KG1 (cell line): ENCODE results near the gene HOXC12.

ENCODE experiments used
- DNase-seq: peaks from one replicate; lab custom pipeline; 2025; lab: John Stamatoyannopoulos, UW

HOXC12 gene

DNA sequence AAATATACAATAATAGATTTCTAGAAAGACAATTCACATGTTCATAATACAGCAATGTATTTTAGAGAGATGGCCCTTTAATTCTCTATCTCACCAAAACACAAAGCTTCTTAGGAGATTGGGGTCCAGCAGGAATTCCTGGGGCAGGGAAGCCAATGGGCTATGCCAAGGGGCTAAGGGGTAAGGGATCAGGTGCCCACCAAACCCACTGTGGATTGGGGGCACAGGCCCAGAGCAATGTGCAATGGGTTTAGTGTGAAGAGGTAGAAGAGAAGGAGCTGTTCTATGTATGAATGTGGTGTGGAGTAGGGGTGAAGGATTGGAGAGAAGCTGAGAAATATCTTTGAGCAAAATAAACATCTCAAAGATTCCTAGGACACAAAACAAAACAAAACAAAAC is 13.5 kb upstream of the HOXC12 start:
- no peak for DNase-seq

GRCh38 chr12:53941750-53942149 is 13.0 kb upstream of the HOXC12 start:
- no peak for DNase-seq

- no peak for DNase-seq
Measured at GRCh38 chr12:53942467-53942997, 12.2 kb upstream of the HOXC12 start.

- DNase-seq = no peak
Measured at GRCh38 chr12:53944209-53944608, 10.5 kb upstream of the HOXC12 start.

- DNase-seq = no peak
Measured at GRCh38 chr12:53944907-53945847, 9.5 kb upstream of the HOXC12 start.

DNA sequence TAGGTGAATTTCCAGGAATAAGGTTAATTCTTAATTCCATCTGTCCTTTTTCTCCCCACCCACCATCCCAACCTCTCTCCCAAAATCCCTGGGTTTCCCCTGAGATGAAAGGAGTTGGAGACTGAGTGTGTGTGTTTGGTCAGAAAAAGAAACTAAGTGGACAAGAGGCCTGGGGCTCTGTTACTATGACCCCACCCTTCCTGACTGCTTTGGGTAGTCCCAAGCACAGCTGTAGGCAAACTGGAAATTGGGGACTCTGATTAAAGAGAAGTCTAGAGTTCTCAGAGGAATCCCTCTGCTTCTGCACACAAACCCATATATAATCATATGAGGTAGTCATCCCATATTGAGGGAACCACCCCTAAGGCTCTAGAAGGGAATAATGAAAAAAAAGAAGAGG is 7.0 kb upstream of the HOXC12 start:
- DNase-seq = no peak

GRCh38 chr12:53948650-53949593 is 5.8 kb upstream of the HOXC12 start:
- no peak for DNase-seq

DNA sequence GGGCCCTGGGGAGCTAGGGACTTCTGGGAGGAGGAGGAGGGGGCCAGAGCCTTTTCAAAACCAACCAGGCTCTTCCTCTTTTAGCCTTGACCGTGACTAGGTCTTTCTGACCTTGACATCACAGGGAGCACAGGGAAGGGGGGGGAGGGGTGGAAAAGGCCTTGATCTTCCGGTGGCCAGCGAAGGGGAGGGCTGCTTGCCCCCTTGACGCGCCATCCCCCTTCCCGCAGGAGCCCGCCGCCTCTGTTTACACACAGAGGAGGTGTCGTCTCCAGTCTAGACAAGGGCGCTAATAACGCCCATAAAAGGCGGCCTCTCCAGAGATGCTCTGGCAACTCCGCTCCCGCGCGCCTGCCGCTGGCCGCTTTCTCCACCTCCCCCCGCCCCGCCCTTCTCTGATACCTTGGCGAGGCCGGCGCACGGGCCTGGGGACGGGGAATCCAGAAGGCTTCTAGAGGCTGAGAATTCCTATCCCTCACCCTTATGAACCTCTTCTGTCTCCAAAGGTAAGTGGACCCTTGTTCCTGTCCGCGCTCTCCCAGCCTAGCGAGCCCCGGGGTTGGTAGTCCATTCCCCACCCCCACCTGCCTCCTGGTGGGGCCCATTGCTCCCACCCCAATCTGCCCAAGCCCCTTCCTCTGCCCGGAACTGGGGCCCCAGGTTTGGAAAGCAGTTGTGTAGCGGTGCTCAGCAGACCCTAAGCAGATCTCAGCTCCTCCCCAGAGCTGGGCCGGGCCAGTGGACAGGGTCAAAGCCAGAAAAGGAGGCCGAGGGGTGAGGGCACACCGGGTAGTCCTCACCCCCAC is 4.9 kb upstream of the HOXC12 start:
- DNase-seq = no peak

GRCh38 chr12:53950437-53950773 is 4.3 kb upstream of the HOXC12 start:
- DNase-seq = no peak

DNA sequence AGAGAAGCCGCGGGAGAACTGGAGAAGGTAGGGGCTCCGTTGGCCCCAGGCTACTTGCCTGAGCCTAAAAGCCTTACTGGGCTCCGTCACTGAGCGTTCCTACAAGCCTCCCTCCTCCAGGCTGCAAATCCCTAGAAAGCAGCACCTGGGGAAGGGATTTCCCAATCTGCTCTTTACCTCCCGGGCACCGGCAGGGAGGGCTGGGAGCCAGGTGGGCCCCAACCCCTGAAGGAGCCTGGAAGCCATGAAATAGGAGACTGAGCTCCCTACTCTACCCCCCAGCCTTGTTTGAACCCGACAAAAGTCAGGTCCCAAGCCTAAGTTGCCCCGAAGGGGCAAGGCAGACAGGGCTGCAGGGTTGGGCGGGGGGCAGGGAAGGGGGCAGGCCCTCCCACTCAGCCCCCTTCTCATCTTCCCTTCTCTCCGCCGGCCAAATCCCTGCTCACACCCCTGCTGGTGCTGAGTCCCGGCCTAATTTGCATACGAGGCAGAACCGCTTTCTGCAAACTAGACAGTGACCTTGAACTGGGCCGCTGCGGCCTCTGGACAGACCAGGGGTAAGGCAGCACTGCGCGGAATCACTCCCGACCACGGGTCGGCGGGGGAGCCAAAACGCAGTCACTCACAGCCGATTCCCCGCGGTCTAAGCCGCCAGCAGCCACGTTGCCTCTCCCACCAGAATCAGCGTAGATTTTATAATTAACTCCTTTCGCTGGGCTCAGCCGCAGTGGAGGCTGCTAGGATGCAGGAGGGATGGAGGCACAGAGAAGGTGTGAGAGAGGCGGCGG is 3.7 kb upstream of the HOXC12 start:
- no peak for DNase-seq

- no peak for DNase-seq
Measured at GRCh38 chr12:53951577-53952334, 2.9 kb upstream of the HOXC12 start.

GRCh38 chr12:53952335-53952694 is 2.4 kb upstream of the HOXC12 start:
- DNase-seq = no peak

DNA sequence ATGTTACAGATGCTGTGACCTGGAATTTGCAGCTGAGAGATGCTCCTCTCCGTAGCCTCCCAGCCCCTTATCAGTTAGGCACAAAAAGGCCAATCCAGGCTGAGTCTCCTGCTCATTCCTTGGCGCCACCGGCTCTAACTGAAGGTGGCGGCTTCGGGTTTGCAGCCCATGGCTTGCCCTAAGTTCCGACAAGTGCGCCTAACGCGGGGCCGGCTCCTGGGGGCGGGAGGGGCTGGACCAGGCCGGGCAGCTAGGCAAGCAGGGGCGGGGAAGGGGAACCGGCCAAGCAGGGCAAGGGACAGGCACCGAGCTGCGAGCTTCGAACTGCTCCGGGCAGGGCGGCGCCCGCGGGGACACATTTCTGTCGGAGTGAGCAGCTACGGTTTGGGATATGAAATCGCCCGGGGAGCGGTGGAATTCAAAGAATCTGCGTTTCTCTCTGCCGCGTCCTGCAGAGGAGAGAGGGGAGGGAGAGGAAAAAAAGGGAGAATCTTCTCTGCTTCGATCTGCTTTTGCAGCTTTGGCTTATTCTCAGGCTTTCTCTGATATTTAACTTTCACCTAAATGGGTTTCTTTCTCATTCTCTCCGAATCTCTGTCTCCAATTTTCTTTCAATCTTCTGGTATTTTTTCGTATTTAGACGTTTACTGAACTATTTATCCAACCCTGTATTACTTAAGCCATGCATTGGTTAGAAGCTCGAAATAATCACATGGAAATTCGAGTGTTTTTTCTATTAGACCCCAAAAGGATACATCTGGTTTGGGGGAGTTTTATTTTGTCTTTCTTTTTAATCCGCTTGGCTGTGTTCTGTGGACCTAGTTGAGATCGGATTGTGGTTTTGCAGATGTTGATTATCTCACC is 1.6 kb upstream of the HOXC12 start:
- DNase-seq = no peak

GRCh38 chr12:53953831-53954693 is 641 bp upstream of the HOXC12 start:
- DNase-seq = no peak

DNA sequence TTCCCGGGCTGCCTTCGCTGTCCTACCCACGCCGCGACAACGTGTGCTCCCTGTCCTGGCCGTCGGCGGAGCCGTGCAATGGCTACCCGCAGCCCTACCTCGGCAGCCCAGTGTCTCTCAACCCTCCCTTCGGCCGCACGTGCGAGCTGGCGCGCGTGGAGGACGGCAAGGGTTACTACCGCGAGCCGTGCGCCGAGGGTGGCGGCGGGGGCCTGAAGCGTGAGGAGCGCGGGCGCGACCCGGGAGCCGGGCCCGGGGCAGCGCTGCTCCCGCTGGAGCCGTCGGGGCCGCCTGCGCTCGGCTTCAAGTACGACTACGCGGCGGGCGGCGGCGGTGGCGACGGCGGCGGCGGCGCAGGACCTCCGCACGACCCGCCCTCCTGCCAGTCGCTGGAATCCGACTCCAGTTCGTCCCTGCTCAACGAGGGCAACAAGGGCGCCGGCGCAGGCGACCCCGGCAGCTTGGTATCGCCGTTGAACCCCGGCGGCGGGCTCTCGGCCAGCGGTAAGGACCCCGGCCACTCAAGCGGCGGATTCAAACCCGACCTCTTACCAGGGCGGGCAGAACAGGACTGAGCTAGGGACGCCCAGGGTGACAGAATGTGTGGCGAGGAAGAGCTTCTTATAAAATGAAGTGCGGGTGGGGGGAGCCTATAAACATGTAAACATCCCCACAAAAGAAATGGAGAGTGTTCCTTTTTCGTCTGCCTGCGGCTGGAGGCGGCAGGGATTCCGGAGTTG is 503 bp downstream of the HOXC12 start:
- no peak for DNase-seq

DNA sequence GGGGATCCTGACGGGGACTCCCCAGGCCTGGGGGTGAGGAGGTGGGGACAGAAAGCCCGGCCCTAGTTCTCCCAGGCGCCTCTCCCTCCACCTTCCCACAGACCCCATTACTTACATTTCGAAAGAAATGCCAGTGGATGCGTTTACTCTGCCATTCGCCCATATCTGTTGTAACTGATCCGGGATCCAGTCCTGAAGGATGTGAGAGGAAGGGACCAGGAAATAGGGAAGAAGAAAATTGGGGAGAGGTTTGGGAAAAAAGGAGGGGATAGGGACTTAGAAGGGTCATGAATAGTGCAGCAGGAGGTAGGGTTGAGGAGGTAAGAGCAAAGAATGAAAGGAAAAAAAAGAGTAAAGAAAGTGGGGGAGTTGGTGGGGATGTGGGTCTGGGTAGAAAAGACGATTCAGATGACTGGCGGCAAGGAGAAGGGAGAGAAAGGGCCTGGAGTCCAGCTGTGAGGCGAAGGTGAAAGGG is 1.1 kb downstream of the HOXC12 start:
- DNase-seq = no peak

GRCh38 chr12:53956251-53956887 is 1.7 kb downstream of the HOXC12 start:
- DNase-seq = no peak
